ENCODE data around the gene CSAG1. TPM values are rescaled to one million over a fixed set of nuclear protein-coding genes. Genes with fewer than 3 reads are reported as not detected.
"Not testable (repeated sequence)": the region's sequence is repeated elsewhere in the genome, so short reads cannot be mapped to it uniquely, and the experiment has no call there.

Gene CSAG1
- total and polyA plus RNA-seq, 2 experiments from 2014 or later: not detected

DNA sequence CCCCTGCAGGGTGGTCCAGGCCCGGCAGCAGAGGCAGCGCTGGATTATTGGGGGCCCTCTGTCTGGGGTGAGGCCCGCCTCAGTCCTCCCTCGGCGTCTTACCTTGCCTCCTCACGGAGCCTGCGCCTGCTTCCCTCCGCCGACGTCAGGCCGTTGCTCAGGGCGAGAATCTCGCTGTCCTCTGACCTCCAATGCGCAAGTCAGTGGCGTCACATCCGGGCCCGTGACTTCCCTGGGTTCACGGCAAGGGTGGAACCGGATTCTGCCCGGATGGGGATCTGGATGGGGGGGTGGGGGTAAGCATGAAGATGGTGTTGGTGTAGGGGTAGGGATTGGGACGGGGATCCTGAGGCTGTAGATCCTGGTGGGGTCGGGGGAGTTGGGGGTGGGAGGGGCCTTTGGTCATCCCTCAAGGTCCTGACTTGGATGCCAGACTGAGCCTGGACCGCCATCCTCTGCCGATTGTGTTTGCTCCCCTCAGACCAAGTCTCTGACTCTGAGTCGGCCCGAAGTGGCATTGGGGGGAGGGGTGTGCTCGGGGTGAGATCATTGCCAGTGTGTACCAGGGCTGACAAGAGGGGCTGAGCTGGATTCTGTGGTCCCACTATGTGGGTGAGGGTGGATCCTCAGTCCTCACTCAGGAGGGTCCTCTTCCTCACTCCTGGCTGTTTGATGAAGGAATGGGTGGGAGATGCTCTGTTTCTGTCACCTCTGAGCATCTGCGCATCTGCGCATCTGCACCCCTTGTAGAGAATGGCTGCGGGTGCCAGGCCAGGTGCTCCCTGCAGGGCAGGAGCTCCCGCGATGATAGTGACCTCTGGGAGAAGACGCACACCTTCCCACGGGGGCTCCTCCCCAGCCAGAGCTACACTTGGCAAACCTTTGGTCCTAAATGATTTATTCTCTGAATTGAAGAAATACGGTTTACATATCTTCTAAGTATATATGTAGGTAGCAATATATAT lies 20.4 kb upstream of the CSAG1 start, which contains the start of gene MAGEA2:
MAGEA2 (minus strand) TSS at position 157 of the 965 bp plus-strand sequence. CDS start 2,479 bp downstream, outside the sequence.
- H3K9me3 ChIP-seq (ENCODE audit: low read depth); H2AFZ ChIP-seq: not testable (repeated sequence)

DNA sequence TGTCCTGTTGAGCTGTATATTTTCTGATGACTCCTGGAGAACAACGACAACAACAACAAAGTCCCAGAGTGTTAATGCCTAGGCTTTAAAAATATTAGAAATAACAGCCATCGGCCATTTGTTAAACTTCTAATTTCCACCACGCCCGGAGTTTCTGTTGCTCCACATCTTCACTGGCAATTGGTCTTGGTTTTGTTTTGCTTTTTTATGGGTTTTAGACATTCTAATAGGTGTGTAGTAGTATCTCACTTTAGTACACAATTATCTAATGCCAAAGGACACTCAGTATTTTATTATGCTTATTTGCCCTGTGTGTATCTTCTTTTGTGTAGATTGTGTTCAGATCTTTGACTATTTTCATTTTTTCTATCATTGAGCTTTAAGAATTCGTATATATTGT lies 5.0 kb upstream of the CSAG1 start:
- no peaks in the 10 kb centered on the region for H3K9me2 ChIP-seq (replicated peaks; ENCODE audit: insufficient read depth)
- no peak overlapping the region for H3K4me2 ChIP-seq
- no peaks in the 10 kb centered on the region for H4K20me1 ChIP-seq (ENCODE audit: insufficient read depth, poor library complexity, severe bottlenecking)
- H3K27ac ChIP-seq: no peak overlapping the region
- no peak for DNase-seq (ENCODE audit: low spot score)
- no peaks in the 10 kb centered on the region for H3K36me3 ChIP-seq (replicated peaks; ENCODE audit: insufficient read depth, low read depth)
- H3K27me3 ChIP-seq: no peaks in the 10 kb centered on the region
- no peaks in the 10 kb centered on the region for H3K79me2 ChIP-seq
- no peaks in the 10 kb centered on the region for H3K4me1 ChIP-seq (ENCODE audit: insufficient read depth)
- H3K9me3 ChIP-seq (ENCODE audit: low read depth): no peaks in the 10 kb centered on the region
- H3K4me3 ChIP-seq: no peak overlapping the region
- WGBS (ENCODE audit: low lambda C conversion rate, missing lambda C conversion rate): 78% methylated on average over 5 of the region's 5 CpGs
- TF ChIP-seq, protein P1, sequence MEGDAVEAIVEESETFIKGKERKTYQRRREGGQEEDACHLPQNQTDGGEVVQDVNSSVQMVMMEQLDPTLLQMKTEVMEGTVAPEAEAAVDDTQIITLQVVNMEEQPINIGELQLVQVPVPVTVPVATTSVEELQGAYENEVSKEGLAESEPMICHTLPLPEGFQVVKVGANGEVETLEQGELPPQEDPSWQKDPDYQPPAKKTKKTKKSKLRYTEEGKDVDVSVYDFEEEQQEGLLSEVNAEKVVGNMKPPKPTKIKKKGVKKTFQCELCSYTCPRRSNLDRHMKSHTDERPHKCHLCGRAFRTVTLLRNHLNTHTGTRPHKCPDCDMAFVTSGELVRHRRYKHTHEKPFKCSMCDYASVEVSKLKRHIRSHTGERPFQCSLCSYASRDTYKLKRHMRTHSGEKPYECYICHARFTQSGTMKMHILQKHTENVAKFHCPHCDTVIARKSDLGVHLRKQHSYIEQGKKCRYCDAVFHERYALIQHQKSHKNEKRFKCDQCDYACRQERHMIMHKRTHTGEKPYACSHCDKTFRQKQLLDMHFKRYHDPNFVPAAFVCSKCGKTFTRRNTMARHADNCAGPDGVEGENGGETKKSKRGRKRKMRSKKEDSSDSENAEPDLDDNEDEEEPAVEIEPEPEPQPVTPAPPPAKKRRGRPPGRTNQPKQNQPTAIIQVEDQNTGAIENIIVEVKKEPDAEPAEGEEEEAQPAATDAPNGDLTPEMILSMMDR (IDR thresholded peaks at IDR 0.05; ENCODE audit: poor library complexity): no peak
- no peak for TF ChIP-seq EZH2phosphoT487 (IDR thresholded peaks at IDR 0.05; ENCODE audit: low read depth, severe bottlenecking, unreplicated experiment)
- no peak for TF ChIP-seq EZH2 (IDR thresholded peaks at IDR 0.05; ENCODE audit: borderline replicate concordance)
- no peak overlapping the region for H2AFZ ChIP-seq

More for the DNA sequence above, 20.4 kb upstream of the CSAG1 start, which contains the start of gene MAGEA2:
- not testable (repeated sequence) for H4K20me1 ChIP-seq (ENCODE audit: insufficient read depth, poor library complexity, severe bottlenecking); H3K27me3 ChIP-seq; H3K4me3 ChIP-seq; H3K36me3 ChIP-seq (replicated peaks; ENCODE audit: insufficient read depth, low read depth); H3K4me1 ChIP-seq (ENCODE audit: insufficient read depth); H3K27ac ChIP-seq; DNase-seq (ENCODE audit: low spot score); H3K79me2 ChIP-seq; H3K9me2 ChIP-seq (replicated peaks; ENCODE audit: insufficient read depth); H3K4me2 ChIP-seq
- no CpG with 5 or more reads among the region's 35 CpGs for WGBS (ENCODE audit: low lambda C conversion rate, missing lambda C conversion rate)

DNA sequence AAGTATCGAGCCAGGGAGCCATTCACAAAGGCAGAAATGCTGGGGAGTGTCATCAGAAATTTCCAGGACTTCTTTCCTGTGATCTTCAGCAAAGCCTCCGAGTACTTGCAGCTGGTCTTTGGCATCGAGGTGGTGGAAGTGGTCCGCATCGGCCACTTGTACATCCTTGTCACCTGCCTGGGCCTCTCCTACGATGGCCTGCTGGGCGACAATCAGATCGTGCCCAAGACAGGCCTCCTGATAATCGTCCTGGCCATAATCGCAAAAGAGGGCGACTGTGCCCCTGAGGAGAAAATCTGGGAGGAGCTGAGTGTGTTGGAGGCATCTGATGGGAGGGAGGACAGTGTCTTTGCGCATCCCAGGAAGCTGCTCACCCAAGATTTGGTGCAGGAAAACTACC lies 3.0 kb upstream of the CSAG1 start:
- 67% methylated on average over 12 of the region's 12 CpGs for WGBS (ENCODE audit: low lambda C conversion rate, missing lambda C conversion rate)
- H4K20me1 ChIP-seq (ENCODE audit: insufficient read depth, poor library complexity, severe bottlenecking); H3K9me2 ChIP-seq (replicated peaks; ENCODE audit: insufficient read depth); H3K36me3 ChIP-seq (replicated peaks; ENCODE audit: insufficient read depth, low read depth); H3K4me2 ChIP-seq; H3K79me2 ChIP-seq; H2AFZ ChIP-seq; H3K27me3 ChIP-seq; H3K4me1 ChIP-seq (ENCODE audit: insufficient read depth); H3K9me3 ChIP-seq (ENCODE audit: low read depth); H3K27ac ChIP-seq; DNase-seq (ENCODE audit: low spot score); H3K4me3 ChIP-seq: not testable (repeated sequence)

DNA sequence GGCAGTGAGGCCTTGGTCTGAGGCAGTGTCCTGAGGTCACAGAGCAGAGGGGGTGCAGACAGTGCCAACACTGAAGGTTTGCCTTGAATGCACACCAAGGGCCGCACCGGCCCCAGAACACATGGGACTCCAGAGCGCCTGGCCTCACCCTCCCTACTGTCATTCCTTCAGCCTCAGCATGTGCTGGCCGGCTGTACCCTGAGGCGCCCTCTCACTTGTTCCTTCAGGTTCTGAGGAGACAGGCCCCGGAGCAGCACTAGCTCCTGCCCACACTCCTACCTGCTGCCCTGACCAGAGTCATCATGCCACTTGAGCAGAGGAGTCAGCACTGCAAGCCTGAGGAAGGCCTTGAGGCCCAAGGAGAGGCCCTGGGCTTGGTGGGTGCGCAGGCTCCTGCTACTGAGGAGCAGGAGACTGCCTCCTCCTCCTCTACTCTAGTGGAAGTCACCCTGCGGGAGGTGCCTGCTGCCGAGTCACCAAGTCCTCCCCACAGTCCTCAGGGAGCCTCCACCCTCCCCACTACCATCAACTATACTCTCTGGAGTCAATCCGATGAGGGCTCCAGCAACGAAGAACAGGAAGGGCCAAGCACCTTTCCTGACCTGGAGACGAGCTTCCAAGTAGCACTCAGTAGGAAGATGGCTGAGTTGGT lies 2.5 kb upstream of the CSAG1 start:
- H3K4me2 ChIP-seq: no peak overlapping the region
- TF ChIP-seq, protein P1 (IDR thresholded peaks at IDR 0.05; ENCODE audit: poor library complexity): no peak
- TF ChIP-seq EZH2 (IDR thresholded peaks at IDR 0.05; ENCODE audit: borderline replicate concordance) (no peak), EZH2phosphoT487 (IDR thresholded peaks at IDR 0.05; ENCODE audit: low read depth, severe bottlenecking, unreplicated experiment) (no peak)
- no peaks in the 10 kb centered on the region for H4K20me1 ChIP-seq (ENCODE audit: insufficient read depth, poor library complexity, severe bottlenecking)
- no peaks in the 10 kb centered on the region for H3K79me2 ChIP-seq
- H3K9me3 ChIP-seq (ENCODE audit: low read depth): no peaks in the 10 kb centered on the region
- H3K27ac ChIP-seq: no peak overlapping the region
- H3K9me2 ChIP-seq (replicated peaks; ENCODE audit: insufficient read depth): no peaks in the 10 kb centered on the region
- 86% methylated on average over 12 of the region's 12 CpGs for WGBS (ENCODE audit: low lambda C conversion rate, missing lambda C conversion rate)
- H3K4me3 ChIP-seq: no peak overlapping the region
- no peak for DNase-seq (ENCODE audit: low spot score)
- H2AFZ ChIP-seq: no peak overlapping the region
- no peaks in the 10 kb centered on the region for H3K4me1 ChIP-seq (ENCODE audit: insufficient read depth)
- H3K27me3 ChIP-seq: no peaks in the 10 kb centered on the region
- H3K36me3 ChIP-seq (replicated peaks; ENCODE audit: insufficient read depth, low read depth): no peaks in the 10 kb centered on the region
